8988T (cell line): ENCODE measurements around the gene BOC.

Experiments
- DNase-seq: peaks from one replicate; pipeline ENCODE4 v3.0.0; 2011

Gene BOC

DNA sequence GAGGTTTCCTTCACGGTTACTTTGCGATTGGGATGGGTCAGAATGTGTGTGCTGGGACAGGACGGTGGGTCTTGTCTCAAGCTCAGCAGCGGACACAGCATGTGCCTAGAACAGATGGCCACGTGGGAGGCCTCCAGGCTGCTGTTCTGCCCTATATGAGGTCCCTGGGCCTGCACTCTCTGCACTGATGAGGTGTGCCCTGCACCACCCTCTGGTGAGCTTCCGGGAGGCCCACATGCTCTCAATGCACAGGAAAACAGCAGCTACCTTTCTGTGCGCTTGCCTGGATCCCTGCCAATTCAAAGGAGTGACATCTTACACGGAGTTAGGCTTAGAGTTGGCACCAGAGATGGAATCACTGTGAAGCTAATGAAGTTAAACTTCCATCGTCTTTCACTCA is 59.8 kb downstream of the BOC start:
- DNase-seq: no peak

DNA sequence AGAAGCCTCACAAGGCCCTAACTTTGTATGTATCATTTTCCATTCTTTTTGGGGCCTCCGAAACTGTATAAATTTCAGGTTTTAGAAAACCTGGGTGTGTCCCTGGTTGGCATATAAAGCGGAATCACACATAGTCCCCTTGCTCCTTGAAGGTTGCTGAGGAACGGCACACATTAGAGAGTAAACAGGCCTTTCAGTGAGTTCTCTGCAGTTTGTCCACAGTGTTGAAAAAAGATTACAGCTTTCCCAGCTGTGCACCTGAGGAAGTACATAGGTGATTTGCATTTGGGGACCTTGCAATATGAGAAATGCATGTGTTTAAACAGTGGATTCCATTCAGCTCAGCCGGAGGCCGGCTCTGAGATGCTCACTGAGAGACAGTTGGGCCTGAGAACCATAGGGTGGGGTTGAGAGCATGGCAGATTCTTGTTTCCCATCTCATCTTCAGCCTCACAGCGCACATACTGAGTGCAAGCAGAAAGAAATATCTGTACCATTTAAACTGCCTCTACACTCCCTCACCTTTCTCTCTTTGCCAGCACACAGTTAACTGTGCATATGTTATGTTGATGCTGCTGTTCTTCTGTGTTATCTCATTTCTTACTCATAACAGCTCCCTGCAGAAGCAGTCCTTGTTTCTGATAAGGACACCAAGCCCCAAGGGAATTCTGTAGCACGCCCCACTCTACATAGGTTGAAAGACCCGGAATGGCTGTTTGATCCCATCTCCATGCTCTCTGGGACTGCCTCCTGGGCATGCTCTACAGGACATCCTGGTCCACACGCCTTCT is 60.4 kb downstream of the BOC start:
- DNase-seq: no peak

DNA sequence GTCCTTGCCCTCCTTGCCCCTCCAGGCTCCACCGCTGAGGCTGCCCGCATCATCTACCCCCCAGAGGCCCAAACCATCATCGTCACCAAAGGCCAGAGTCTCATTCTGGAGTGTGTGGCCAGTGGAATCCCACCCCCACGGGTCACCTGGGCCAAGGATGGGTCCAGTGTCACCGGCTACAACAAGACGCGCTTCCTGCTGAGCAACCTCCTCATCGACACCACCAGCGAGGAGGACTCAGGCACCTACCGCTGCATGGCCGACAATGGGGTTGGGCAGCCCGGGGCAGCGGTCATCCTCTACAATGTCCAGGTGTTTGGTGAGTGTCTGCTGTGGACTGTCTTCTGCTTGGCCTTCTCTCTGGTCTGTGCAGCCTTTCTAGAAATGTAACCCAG is 61.0 kb downstream of the BOC start:
- no peak for DNase-seq

DNA sequence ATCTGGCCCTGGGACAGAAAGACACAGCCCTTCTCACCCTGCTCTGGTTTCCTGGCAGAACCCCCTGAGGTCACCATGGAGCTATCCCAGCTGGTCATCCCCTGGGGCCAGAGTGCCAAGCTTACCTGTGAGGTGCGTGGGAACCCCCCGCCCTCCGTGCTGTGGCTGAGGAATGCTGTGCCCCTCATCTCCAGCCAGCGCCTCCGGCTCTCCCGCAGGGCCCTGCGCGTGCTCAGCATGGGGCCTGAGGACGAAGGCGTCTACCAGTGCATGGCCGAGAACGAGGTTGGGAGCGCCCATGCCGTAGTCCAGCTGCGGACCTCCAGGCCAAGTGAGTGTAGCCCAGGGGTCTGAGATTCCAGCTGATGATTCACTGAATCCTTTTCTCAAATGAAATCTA is 61.7 kb downstream of the BOC start:
- no peak for DNase-seq

DNA sequence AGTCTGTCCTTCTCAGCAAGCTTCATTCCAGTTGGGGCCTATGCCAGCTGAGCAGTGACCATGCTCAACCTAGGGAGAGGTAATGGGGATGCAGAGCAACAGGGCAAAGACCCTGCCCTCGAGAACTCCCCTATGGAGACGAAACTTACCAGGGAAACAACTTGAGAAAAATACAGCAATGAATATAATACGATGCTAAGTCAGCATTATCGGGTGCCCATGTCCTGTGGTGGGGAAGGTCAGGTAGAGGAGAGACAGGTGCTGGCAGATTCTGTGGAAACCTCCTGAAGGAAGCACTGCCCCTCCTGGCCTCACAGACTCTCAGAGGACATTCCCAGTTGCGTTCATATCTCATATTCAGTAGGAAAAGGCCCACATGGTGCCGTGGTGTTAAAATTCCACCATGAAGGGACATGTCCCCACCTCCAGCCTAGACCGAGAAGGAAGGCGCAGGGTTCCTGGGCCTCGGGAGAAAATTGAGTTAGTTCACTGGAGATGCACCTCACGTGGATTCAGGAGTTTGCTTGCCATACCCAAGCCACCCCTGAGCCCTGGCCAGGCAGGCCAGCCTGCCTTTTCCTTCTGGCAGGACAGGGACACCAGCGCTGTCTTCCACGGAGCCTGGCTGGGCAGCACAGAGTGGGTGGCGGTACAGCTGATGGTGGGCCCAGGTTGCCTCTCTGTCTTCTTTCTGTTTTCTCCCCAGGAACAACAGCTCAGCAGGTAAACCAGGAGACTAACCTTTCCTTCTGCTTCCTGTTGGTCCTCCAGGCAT is 62.4 kb downstream of the BOC start:
- no peak for DNase-seq

DNA sequence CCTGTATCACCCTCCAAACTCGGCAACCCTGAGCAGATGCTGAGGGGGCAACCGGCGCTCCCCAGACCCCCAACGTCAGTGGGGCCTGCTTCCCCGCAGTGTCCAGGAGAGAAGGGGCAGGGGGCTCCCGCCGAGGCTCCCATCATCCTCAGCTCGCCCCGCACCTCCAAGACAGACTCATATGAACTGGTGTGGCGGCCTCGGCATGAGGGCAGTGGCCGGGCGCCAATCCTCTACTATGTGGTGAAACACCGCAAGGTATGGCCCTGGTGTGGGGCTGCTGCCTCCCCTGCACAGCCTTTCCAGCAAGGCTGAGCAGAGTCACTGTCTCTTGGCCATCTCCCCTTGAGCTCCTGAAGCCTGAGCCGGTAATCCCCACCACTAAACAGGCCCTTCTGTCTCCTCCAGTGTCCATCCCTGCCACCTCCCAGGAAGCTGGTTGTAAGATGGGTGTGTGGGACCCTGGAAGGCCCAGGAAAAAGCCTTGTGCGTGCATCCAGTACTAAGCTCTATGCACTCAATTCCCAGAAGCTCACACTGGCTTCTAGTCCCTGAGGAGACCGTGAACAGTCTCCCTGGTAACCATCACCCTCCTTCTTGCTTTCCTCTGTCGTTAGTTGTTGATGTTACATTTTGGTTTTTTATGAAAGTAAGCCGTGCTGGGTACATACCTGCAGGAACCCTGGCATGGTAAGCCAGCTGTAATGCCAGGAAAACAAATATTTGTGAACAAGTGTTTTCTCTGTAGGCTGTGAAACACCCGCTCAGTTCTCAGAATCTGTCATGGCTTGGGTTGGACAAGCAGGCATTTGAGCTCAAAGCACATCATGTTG is 63.3 kb downstream of the BOC start:
- no peak for DNase-seq

DNA sequence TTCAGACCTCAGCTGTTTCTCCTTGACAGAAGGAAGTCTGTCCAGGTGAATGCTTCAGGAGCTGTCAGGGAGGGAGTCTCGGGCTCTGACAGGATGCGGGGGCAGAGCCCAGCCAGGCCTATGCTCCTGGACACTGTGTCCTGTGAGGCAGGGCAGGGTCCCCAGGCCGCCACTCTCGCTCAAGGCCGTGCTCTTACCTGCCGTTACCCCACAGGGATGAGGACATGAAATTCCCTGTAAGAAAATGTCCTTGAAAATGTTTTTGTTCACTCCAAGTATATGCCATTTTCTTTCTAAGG is 63.9 kb downstream of the BOC start:
- DNase-seq: no peak

DNA sequence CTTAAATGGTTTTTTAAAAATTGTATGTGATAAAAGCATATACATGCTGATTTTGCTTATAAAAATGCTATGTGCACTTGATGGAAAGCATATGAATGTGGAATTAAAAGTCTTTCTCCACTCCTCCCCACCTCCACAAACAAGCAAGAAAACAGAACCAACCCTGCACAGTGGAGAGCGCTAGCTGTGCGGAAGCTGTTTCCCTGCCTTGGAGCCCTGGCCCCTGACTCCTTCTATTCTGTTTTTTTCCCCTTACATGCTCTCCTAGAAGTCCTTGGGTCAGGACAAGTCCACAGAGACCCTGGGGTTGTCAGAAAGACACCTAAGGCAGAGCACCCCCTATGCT is 64.2 kb downstream of the BOC start:
- DNase-seq: no peak

DNA sequence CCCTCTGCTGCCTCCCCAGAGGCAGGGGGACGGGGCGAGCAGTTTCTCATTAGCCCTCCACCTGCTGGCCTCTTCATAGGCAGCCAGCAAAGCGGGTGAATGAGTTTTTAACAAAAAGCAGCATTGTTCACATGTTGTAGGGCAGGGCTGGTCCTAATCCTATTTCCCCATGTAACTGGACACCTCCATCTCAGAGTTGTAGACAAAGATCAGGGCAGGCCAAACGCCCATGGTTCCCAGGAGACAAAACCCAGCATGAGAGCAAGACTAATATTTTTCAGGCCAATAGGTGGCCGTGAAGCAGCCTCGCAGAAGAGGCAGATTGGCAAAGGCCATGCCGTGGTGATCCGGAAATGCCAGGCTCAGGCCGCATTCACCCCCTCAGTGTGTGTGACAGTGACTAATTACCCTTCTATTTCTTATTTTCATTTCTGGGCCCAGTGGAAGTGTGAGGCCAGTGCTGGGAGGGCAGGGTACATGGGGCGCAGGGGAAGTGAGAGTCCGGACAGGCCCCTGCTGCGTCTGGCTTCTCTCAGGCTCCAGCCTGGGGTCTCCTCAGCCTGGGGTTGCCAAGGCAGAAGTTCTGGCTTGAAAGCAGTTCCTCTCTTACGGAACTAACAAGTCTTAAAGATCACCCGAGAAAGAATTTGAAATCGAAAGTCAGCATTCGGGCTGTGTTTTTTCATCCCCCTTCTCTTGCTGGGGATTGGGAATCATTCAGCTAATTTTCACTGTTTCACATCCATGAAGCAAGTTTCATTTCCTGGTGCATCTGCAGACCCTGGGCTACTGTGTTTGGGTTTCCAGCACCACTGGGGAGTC is 64.8 kb downstream of the BOC start:
- no peak for DNase-seq

DNA sequence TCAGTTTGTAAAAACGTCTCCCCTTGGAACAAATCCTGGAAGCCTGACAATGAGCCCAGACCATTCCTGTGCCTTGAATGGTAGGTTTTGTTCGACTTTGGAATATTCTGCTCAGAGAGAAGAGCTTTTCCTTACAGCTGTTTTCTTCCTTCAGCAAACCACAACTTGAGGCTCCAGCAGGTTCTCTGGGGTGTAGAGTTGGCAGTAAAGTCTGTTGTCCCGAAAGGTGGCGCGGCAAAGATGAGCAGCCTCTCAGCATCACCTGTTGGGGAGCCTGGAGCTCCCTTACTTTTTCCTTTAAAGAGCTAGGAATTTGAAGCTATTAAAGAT is 65.4 kb downstream of the BOC start:
- no peak for DNase-seq

DNA sequence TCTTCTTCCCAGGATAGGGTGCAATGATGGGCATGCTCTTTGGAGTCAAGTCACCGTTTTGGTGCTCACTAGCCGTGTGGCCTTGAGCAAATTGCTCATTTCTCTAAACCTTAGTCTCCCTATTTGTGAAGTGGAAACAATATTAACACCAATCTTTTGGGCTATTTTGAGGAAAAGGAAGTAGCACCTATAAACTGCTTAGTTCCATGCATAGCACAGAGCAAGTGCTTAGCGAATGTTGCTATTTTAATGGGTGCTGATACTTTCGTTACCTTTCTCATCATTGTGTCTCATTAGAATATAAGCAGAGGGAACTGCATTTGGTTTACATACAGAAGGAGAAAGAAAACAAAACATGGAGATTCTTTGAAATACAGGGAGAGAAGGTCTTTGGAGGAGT is 66.1 kb downstream of the BOC start:
- no peak for DNase-seq

DNA sequence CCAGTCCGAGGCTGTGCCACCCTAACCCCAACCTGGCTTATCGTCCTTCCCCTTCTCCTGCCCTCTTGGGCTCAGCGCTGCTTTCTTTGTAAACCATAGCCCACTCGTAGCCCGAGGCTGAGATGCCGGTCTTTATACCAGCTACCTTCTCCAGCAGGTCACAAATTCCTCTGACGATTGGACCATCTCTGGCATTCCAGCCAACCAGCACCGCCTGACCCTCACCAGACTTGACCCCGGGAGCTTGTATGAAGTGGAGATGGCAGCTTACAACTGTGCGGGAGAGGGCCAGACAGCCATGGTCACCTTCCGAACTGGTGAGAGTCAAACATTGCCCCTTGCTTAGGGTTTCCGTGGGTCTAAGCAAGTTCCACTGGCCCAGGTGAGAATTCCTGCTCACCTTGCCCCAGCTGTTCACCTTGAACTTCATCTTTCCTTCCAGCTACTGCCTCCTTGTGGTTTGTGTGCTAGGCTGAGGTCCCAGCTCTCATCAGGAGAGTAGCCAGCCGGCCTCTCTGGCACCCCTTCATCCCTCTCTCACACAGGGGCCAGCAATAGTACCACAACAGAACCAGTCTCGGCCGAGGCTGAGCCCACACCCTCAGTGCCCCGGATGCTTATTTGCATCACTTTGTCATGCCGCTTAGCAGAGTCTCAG is 66.7 kb downstream of the BOC start:
- DNase-seq: no peak

DNA sequence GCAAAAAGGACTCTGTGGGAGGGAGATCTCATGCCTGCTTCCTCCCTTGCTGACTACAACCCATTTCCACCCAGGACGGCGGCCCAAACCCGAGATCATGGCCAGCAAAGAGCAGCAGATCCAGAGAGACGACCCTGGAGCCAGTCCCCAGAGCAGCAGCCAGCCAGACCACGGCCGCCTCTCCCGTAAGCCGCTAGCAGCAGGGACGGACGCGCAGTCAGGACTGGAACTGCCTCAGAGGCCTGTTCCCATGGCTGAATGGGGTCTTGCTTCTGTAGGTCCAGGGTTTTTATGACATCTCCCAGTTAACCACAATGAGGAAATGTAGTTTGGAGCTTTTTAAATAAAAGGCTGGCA is 67.2 kb downstream of the BOC start:
- DNase-seq: no peak

DNA sequence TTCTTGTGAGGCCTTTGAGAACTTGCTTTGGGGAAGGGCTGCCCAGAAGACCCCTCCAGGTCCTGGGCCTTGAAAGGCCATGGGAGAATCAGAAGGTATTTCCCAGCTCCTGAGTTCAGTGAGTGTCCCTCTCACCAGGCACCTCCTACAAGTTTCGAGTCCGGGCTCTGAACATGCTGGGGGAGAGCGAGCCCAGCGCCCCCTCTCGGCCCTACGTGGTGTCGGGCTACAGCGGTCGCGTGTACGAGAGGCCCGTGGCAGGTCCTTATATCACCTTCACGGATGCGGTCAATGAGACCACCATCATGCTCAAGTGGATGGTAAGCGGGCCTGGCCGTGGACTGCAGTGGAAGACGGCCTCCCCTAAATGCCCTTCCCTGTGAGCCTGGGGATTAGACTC is 68.3 kb downstream of the BOC start:
- DNase-seq: no peak

DNA sequence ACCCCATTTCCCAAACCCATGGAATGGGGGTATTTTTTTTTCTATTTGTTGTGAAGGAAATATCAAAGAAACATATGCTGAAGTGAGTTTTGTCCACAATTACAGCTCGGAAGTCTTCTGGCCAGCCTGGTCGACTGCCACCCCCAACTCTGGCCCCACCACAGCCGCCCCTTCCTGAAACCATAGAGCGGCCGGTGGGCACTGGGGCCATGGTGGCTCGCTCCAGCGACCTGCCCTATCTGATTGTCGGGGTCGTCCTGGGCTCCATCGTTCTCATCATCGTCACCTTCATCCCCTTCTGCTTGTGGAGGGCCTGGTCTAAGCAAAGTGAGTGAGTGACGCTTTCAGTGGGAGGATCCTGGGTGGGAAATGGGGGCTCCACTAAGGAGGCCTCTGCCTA is 71.9 kb downstream of the BOC start:
- no peak for DNase-seq

DNA sequence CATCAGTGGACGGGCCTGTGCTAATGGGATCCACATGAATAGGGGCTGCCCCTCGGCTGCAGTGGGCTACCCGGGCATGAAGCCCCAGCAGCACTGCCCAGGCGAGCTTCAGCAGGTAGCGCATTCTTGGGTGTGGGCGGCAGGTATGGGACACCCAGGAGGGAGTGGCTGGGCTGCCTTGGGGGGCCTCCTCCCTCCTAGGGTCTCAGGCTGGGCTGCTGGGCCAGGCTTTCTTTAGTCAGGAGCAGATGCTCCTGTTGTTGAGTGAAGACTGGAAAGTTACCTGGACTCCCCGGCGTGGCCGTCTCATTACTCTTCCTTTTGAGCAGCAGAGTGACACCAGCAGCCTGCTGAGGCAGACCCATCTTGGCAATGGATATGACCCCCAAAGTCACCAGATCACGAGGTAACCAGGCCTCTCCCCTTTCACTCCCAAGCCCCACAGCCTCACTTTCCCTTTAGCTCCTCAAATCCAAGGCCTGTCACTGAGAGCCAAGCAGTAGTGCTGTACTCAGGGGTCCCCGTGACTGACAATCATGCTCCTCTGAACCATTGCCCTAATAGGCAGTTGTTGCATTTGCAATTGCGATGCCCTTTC is 73.2 kb downstream of the BOC start:
- no peak for DNase-seq

DNA sequence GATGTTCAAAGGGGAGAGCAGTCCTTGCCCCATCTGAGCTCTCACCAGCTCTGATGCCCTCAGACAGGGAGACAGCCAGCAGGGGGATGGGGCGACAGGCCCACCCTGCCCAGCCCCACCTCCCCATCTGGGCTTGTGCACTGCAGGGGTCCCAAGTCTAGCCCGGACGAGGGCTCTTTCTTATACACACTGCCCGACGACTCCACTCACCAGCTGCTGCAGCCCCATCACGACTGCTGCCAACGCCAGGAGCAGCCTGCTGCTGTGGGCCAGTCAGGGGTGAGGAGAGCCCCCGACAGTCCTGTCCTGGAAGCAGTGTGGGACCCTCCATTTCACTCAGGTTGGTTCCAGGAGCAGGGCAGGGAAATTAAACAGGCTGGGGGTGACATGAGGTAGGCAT is 73.9 kb downstream of the BOC start:
- no peak for DNase-seq

DNA sequence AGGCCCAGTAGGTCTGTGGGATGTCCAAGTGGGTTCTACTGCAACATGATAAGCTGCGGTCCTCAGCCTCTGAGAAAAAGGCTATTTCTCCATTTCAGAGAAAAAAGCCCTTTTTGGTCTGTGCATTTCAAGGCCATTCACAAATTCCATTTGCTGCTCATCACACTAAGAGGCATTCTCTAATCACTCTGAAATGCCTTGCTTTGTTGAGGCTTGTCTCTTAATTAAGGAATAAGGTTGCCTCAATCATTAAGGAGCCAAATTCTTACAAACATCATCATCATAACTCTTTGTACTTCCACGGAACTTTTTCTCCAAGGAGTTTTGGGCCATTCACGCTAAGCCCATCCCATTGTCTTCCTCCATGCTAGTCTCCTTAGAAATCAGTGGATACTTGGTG is 74.4 kb downstream of the BOC start:
- no peak for DNase-seq

DNA sequence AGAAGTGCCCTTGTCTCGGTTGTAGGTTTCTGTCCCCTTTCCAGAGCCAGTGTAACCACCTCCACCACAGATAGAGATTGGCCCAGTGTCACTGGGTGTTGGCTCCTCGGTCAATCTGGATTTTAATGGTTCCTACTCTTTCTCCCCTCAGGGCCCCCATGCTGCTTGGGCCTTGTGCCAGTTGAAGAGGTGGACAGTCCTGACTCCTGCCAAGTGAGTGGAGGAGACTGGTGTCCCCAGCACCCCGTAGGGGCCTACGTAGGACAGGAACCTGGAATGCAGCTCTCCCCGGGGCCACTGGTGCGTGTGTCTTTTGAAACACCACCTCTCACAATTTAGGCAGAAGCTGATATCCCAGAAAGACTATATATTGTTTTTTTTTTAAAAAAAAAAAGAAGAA is 75.2 kb downstream of the BOC start:
- DNase-seq: no peak

DNA sequence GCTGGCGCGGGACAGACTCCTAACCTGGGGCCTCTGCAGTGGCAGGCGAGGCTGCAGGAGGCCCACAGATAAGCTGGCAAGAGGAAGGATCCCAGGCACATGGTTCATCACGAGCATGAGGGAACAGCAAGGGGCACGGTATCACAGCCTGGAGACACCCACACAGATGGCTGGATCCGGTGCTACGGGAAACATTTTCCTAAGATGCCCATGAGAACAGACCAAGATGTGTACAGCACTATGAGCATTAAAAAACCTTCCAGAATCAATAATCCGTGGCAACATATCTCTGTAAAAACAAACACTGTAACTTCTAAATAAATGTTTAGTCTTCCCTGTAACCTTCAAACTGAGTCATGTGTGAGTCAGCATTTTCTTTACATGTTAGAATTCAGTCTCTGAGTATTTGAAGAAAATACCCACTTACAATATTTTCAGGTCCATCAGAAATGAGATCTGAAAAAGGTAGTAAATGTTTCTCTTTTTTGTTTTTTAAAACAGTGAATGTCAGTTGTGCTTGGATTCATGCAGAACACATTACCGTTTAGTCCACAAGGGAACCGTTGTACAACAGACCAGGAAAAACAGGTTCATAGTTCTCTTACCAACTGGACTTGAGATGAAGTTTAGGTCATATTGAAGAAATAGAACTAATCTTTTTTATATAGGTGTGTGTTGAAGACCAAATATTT is 75.9 kb downstream of the BOC start:
- no peak for DNase-seq

DNA sequence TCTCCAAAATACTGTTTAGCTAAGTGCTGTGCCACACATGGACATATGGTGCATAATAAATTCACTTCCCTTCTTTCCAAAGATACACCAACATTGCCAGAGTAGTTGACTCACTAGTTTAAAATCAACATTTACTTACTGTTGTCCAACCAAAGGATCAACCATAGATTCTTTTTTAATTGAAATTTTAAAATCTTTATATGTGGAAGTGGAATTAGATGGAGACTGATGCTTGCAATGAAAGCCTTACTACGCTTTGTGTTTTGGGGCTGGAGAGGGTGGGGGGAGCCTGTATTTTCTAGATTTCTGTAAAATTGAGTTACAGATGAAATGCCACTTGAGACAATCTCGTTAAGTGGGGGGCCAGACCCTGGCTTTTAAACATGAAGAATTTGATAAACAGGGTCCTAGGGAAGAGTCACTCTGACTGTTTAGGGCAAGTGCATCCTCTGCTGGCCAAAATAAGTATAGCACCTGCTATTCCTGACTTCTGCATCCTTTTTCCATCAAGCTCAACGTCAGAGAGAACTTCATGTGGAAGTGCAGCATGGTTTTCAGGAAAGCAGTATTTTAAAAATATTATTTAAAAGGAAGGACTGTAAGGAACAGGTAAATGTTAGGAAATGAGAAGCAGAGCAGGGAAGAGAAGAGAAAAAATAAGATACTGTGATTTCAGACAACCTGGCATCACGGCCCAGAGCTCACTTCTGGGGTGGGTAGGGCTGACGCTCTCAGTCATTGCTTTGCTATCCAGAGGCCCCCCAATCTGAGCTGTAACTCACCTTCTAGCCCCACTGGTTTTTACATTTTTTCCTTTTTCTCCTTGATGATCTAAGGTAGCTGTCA is 76.7 kb downstream of the BOC start:
- no peak for DNase-seq
